Breast epithelium (tissue), 4 donors: ENCODE measurements around the gene H6PD. TPM values are rescaled to one million over a fixed set of nuclear protein-coding genes. Genes with fewer than 3 reads are reported as not detected.
A peak's percentile ranks its signal among the peaks of the same experiment; 100 is the strongest.
"Not testable (repeated sequence)": the region's sequence is repeated elsewhere in the genome, so short reads cannot be mapped to it uniquely, and the experiment has no call there.

Experiments used
- DNase-seq, 2 donors: peaks; one replicate each; pipeline ENCODE4 v3.0.0-alpha.2; 2019; ENCODE audit warnings: low spot score in 2 of 2
- H3K27ac ChIP-seq, 2 donors: fragments of 200-600 bp; sonication (generic) in 1 of 2; one replicate each; pipeline ENCODE4 v1.5.1; 2016 to 2019; ENCODE audit warnings: mild to moderate bottlenecking in 1 of 2
- H3K27me3 ChIP-seq, 2 donors: fragments of 200-600 bp; sonication (generic) in 1 of 2; one replicate each; pipeline versions ENCODE4 v1.5.1 to v1.6.0; 2017 to 2019; ENCODE audit warnings: control low read depth in 1 of 2, mild to moderate bottlenecking in 1 of 2
- H3K36me3 ChIP-seq: fragments of 200-600 bp; one replicate; pipeline ENCODE4 v1.5.1; 2019
- H3K4me1 ChIP-seq, 2 donors: fragments of 200-600 bp; sonication (generic); one replicate each; pipeline ENCODE4 v1.5.1; 2016 to 2019; ENCODE audit warnings: control low read depth in 1 of 2
- H3K4me3 ChIP-seq, 3 donors: fragments of 200-600 bp; sonication (generic); 1 replicate in 2 of 3; 2 replicates in 1 of 3; pipeline ENCODE4 v1.5.1; 2016 to 2019; ENCODE audit warnings: mild to moderate bottlenecking in 3 of 3, moderate library complexity in 2 of 3
- H3K9me3 ChIP-seq, 2 donors: fragments of 200-600 bp; sonication (generic) in 1 of 2; one replicate each; pipeline ENCODE4 v1.5.1; 2016 to 2019; ENCODE audit warnings: control low read depth in 1 of 2
- CTCF ChIP-seq, 3 donors: fragments of 450-650 bp; IDR thresholded peaks; one replicate each; pipeline ENCODE4 v1.5.1; 2016 to 2017; ENCODE audit warnings: antibody characterized with exemption in 3 of 3, mild to moderate bottlenecking in 3 of 3, moderate library complexity in 3 of 3
- POLR2A ChIP-seq: fragments of 450-650 bp; IDR thresholded peaks from one replicate; pipeline ENCODE4 v1.6.1; 2016; ENCODE audit warnings: antibody characterized with exemption, mild to moderate bottlenecking, moderate library complexity
- POLR2AphosphoS5 ChIP-seq, 3 donors: sonication (generic); formaldehyde crosslinking; IDR thresholded peaks; one replicate each; pipeline ENCODE4 v1.6.1; 2017; ENCODE audit warnings: antibody characterized with exemption in 3 of 3
- intact Hi-C: fragments of 100-400 bp; cut with DNase I; formaldehyde crosslinking; loops from one replicate; pipeline ENCODE4 v1.15.1; 2023; ENCODE audit warnings: low total_unique reads
- total RNA-seq, 3 donors: library from RNA; depleted of rRNA; stranded (reverse); fragments of >200 nt; gene quantifications; one replicate each; pipeline ENCODE4 v1.1.0, GENCODE V29; 2016

The H6PD gene
- total RNA-seq, 3 donors from 2014 or later: 46.4 to 77.4 (median 49.5) TPM

GRCh38 chr1:9299571-9300541 lies 65.3 kb downstream of the H6PD start:
- not testable (repeated sequence) for H3K27me3 ChIP-seq
- H3K27ac ChIP-seq: peak overlapping the region; percentile 54 to 75
- peaks cover 0 to 11% of the 10 kb centered on the region in 2 donors for H3K4me1 ChIP-seq

GRCh38 chr1:9300573-9300972 lies 66.0 kb downstream of the H6PD start:
- Histone ChIP-seq H3K27ac (peak overlapping the region; percentile 54 to 75), H3K4me3 (no peak overlapping the region), H3K4me1 (peaks cover 0 to 11% of the 10 kb centered on the region in 2 donors), H3K9me3 (no peaks in the 10 kb centered on the region), H3K36me3 (no peaks in the 10 kb centered on the region), H3K27me3 (no peaks in the 10 kb centered on the region)
- TF ChIP-seq POLR2A (no peak), CTCF (IDR thresholded peaks at IDR 0.05) (no peak), POLR2AphosphoS5 (IDR thresholded peaks at IDR 0.05) (no peak)
- no peak for DNase-seq
- intact Hi-C loops: no loop called here

More at GRCh38 chr1:9299571-9300541, 65.3 kb downstream of the H6PD start:
- H3K9me3 ChIP-seq, H3K36me3 ChIP-seq, H3K4me3 ChIP-seq, intact Hi-C loops: not testable (repeated sequence)
- DNase-seq: peak in 1 of 2 donors; percentile 57
- peak in 1 of 3 donors; percentile 28 for TF ChIP-seq POLR2AphosphoS5 (IDR thresholded peaks at IDR 0.05)

GRCh38 chr1:9302745-9303524 lies 68.4 kb downstream of the H6PD start:
- peak in 1 of 2 donors; percentile 74 for DNase-seq
- Histone ChIP-seq H3K36me3 (no peaks in the 10 kb centered on the region), H3K4me3 (no peak overlapping the region), H3K27ac (peak overlapping the region; percentile 83 to 91), H3K9me3 (no peaks in the 10 kb centered on the region), H3K4me1 (peaks cover 0 to 11% of the 10 kb centered on the region in 2 donors), H3K27me3 (no peaks in the 10 kb centered on the region)
- no peak for TF ChIP-seq POLR2A
- peak in 2 of 3 donors; percentile 37 to 61 for TF ChIP-seq POLR2AphosphoS5 (IDR thresholded peaks at IDR 0.05)
- intact Hi-C loops: no loop called here

- H3K9me3 ChIP-seq: no peaks in the 10 kb centered on the region
- no peak for DNase-seq
- H3K4me1 ChIP-seq: peaks cover 0 to 11% of the 10 kb centered on the region in 2 donors
- intact Hi-C loops: no loop called here
- TF ChIP-seq POLR2A (no peak), CTCF (IDR thresholded peaks at IDR 0.05) (no peak), POLR2AphosphoS5 (IDR thresholded peaks at IDR 0.05) (no peak)
- peak overlapping the region in 1 of 2 donors; percentile 91 for H3K27ac ChIP-seq
- no peaks in the 10 kb centered on the region for H3K36me3 ChIP-seq
- H3K27me3 ChIP-seq: no peaks in the 10 kb centered on the region
- no peak overlapping the region for H3K4me3 ChIP-seq
These were observed 69.3 kb downstream of the H6PD start for GRCh38 chr1:9303916-9304315.

- Histone ChIP-seq H3K36me3 (no peaks in the 10 kb centered on the region), H3K27ac (peak overlapping the region in 1 of 2 donors; percentile 3), H3K9me3 (no peaks in the 10 kb centered on the region), H3K4me3 (no peak overlapping the region), H3K27me3 (no peaks in the 10 kb centered on the region), H3K4me1 (peaks cover 0 to 11% of the 10 kb centered on the region in 2 donors)
- intact Hi-C loops: no loop called here
- TF ChIP-seq POLR2A (no peak), CTCF (IDR thresholded peaks at IDR 0.05) (no peak), POLR2AphosphoS5 (IDR thresholded peaks at IDR 0.05) (no peak)
- no peak for DNase-seq
These were observed 70.6 kb downstream of the H6PD start for GRCh38 chr1:9305216-9305615.
